Panc1 (cell line): ENCODE measurements around the gene NFE2L1.

Experiments used
- CTCF ChIP-seq: fragments of 450-650 bp; IDR thresholded peaks from 2 replicates; pipeline ENCODE4 v1.5.1; 2017; ENCODE audit warnings: mild to moderate bottlenecking
- POLR2AphosphoS5 ChIP-seq: IDR thresholded peaks from 2 replicates; pipeline ENCODE4 v1.6.1; 2012; ENCODE audit warnings: mild to moderate bottlenecking, low read depth, low read length, moderate library complexity
- SIN3A ChIP-seq: IDR thresholded peaks from 2 replicates; pipeline ENCODE4 v1.6.1; 2012; ENCODE audit warnings: low read depth, mild to moderate bottlenecking, low read length, moderate library complexity, borderline replicate concordance; ENCODE audit not compliant: insufficient read depth
- TCF7L2 ChIP-seq: IDR thresholded peaks from 2 replicates; pipeline ENCODE4 v1.6.1; 2011; ENCODE audit warnings: mild to moderate bottlenecking, low read depth, low read length, inconsistent platforms
- TF ChIP-seq, protein P1 (sequence below), 2 experiments: IDR thresholded peaks; 2 replicates each; pipeline ENCODE4 v1.6.1; 2011 to 2012; ENCODE audit warnings: low read depth in 2 of 2, control low read depth in 1 of 2, low read length in 1 of 2, mild to moderate bottlenecking in 1 of 2, moderate library complexity in 1 of 2; ENCODE audit not compliant: insufficient read depth in 1 of 2

- peak; percentile 63 for TF ChIP-seq CTCF
- TF ChIP-seq POLR2AphosphoS5: no peak
- TF ChIP-seq, protein P1, sequence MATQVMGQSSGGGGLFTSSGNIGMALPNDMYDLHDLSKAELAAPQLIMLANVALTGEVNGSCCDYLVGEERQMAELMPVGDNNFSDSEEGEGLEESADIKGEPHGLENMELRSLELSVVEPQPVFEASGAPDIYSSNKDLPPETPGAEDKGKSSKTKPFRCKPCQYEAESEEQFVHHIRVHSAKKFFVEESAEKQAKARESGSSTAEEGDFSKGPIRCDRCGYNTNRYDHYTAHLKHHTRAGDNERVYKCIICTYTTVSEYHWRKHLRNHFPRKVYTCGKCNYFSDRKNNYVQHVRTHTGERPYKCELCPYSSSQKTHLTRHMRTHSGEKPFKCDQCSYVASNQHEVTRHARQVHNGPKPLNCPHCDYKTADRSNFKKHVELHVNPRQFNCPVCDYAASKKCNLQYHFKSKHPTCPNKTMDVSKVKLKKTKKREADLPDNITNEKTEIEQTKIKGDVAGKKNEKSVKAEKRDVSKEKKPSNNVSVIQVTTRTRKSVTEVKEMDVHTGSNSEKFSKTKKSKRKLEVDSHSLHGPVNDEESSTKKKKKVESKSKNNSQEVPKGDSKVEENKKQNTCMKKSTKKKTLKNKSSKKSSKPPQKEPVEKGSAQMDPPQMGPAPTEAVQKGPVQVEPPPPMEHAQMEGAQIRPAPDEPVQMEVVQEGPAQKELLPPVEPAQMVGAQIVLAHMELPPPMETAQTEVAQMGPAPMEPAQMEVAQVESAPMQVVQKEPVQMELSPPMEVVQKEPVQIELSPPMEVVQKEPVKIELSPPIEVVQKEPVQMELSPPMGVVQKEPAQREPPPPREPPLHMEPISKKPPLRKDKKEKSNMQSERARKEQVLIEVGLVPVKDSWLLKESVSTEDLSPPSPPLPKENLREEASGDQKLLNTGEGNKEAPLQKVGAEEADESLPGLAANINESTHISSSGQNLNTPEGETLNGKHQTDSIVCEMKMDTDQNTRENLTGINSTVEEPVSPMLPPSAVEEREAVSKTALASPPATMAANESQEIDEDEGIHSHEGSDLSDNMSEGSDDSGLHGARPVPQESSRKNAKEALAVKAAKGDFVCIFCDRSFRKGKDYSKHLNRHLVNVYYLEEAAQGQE (IDR thresholded peaks at IDR 0.05; ENCODE audit: insufficient read depth in 1 of 2, low read depth in 2 of 2, low read length in 1 of 2): 0 out of 4 replicates have a peak, but pooled peaks of 1 of the 2 experiments have one; percentile 8
- TF ChIP-seq SIN3A: 0 out of 2 replicates have a peak, but pooled peaks have one; percentile 63
- TF ChIP-seq TCF7L2: peak; percentile 72
Observed at GRCh38 chr17:48023400-48024148, 24.6 kb upstream of the NFE2L1 start.
